ENCODE measurements around the gene UXT.

DNA sequence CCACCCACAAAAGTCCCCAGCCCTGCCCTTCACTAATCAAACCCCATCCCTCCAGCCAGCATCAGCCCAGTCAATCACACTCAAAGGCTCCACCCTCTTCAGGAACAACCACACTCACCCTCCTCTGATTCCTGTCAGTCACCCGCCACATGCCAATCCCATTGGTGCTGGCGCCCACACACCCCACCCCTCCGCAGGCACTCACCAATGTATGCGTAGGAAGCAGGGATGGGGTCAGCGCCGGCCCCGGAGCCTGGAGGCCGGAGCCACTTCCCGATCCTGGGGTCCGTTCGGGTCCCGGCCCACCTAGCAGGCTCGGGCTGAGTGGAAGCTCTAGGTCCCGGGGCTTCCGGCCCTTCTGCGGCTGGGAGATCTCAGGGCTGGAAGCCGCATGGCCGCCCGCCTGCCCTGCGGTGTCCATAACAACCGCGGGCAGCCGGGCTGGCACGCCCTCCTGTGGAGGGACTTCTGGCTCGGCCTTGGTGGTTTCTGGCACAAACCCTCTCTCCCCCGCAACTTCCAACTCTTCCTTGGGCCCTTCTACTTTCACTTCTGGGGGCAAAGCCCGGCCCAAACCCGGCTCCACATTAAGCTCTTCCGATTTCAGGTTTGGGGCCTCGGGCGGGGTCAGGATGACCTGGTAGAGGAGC lies 21.3 kb downstream of the UXT start:
- TF ChIP-seq, protein P1, sequence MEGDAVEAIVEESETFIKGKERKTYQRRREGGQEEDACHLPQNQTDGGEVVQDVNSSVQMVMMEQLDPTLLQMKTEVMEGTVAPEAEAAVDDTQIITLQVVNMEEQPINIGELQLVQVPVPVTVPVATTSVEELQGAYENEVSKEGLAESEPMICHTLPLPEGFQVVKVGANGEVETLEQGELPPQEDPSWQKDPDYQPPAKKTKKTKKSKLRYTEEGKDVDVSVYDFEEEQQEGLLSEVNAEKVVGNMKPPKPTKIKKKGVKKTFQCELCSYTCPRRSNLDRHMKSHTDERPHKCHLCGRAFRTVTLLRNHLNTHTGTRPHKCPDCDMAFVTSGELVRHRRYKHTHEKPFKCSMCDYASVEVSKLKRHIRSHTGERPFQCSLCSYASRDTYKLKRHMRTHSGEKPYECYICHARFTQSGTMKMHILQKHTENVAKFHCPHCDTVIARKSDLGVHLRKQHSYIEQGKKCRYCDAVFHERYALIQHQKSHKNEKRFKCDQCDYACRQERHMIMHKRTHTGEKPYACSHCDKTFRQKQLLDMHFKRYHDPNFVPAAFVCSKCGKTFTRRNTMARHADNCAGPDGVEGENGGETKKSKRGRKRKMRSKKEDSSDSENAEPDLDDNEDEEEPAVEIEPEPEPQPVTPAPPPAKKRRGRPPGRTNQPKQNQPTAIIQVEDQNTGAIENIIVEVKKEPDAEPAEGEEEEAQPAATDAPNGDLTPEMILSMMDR (conservative IDR thresholded peaks at IDR 0.05; ENCODE audit: low read depth in 2 of 2): peak in 1 of 2 experiments; percentile 28; a peak in 1 of 4 replicates
- TF ChIP-seq POLR2AphosphoS5 (IDR thresholded peaks at IDR 0.05; ENCODE audit: low read depth) (no peak), ZNF331 (CRISPR knock-in tag; IDR thresholded peaks at IDR 0.05; ENCODE audit: low read depth) (no peak), CREB1 (CRISPR knock-in tag; IDR thresholded peaks at IDR 0.05; ENCODE audit: low read depth) (no peak), EZH2 (IDR thresholded peaks at IDR 0.05; ENCODE audit: low read depth, unreplicated experiment) (no peak)
- TF ChIP-seq, protein P2, sequence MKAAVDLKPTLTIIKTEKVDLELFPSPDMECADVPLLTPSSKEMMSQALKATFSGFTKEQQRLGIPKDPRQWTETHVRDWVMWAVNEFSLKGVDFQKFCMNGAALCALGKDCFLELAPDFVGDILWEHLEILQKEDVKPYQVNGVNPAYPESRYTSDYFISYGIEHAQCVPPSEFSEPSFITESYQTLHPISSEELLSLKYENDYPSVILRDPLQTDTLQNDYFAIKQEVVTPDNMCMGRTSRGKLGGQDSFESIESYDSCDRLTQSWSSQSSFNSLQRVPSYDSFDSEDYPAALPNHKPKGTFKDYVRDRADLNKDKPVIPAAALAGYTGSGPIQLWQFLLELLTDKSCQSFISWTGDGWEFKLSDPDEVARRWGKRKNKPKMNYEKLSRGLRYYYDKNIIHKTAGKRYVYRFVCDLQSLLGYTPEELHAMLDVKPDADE (IDR thresholded peaks at IDR 0.05): no peak
